ENCODE measurements around the gene DEFB119. TPM values are rescaled to one million over a fixed set of nuclear protein-coding genes. Genes with fewer than 3 reads are reported as not detected.

Gene DEFB119, protein sequence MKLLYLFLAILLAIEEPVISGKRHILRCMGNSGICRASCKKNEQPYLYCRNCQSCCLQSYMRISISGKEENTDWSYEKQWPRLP
- not detected in 2 replicates for total RNA-seq

DNA sequence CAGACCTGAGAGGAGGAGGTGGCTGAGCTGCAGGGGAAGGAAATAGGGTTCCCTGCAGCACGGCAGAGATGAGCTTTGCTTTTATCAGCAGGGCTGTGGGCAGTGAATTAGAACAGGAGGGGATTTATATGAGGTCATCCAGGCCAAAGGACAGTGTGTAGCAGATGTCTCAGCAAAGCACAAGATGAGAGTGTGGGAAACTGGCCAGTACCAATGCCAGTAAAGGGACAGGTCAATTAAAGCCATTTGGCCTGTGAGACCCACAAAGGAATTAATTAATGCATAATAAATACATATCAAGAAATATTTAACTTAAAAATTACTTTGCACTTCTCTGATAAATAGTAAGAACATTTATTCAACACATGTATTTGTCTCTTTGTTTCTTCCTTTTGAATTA is at the start of gene DEFB119:
TSS of gene DEFB119 (minus strand) at position 101 of the 400 bp plus-strand sequence. CDS start 107 bp downstream, outside the sequence.

DNA sequence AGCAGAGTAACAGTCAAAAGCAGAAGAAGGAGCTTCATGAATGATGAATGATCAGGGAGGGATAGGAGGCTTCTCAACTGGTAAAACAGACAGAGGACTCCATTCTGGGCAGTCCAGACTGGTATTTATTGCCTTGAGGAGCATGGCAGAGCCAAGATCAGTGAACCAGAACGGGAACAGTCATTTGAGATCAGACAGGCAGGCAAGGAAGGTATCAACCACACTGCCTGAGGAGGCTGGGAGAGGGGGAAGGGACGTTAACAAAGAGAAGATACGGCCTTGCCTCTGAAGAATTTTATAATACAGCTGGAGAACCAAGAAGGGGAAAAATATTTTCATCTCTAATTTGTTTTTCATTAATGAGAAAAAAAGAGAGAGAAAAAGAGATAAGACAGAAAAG is 15.7 kb upstream of the DEFB119 start, which contains the start of gene DEFB121:
TSS of gene DEFB121 (minus strand) at position 101 of the 400 bp plus-strand sequence. CDS start at position 38, 63 bp downstream.

DNA sequence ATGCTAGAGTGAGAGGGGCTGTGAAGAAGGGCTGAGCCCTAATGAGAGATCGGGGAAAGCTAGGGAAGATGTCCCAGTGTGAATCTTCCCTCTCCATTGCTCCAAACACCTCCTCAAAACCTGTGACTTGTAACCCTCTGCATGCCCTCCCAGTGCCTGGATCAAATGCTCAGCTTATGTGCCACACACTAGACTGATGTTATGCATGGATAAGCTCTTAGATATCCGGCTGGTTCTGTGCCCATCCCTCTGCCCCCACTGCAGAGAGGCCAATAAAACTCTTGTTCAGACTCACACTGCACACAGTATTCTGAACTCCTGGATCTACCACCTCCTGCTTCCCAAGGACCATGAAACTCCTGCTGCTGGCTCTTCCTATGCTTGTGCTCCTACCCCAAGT is 22.1 kb downstream of the DEFB119 start, which contains the start of gene DEFB118:
TSS of gene DEFB118 (plus strand) at position 301 of the 400 bp plus-strand sequence. CDS start at position 351, 50 bp downstream.

Small RNAs within 50 kb of the gene (small RNA-seq; reads per million reads assigned to genes)
- gene DEFB117 (not detected), gene RF00561 (not detected), gene RNA5SP480 (not detected)

Other genes with a start within 250 kb of the DEFB119 start
- gene DEFB115, start 132.9 kb downstream of the DEFB119 start, total RNA-seq = not detected in 2 replicates
- not detected in 2 replicates for gene DEFB116, start 82.0 kb downstream of the DEFB119 start, total RNA-seq
- not detected in 2 replicates for gene DEFB118, start 22.0 kb downstream of the DEFB119 start, total RNA-seq
- gene DEFB121, start 15.6 kb upstream of the DEFB119 start, total RNA-seq = not detected in 2 replicates
- not detected in 2 replicates for gene DEFB123, start 50.0 kb upstream of the DEFB119 start, total RNA-seq
- not detected in 2 replicates for gene DEFB124, start 84.5 kb upstream of the DEFB119 start, total RNA-seq
- gene REM1, start 84.7 kb upstream of the DEFB119 start, total RNA-seq = 0.76 and 0.78 TPM in 2 replicates
- gene HM13, start 123.9 kb upstream of the DEFB119 start, total RNA-seq = 110 and 124 TPM in 2 replicates
- gene ID1, start 214.7 kb upstream of the DEFB119 start, total RNA-seq = 154 and 364 TPM in 2 replicates
- gene COX4I2, start 247.3 kb upstream of the DEFB119 start, total RNA-seq = not detected in 2 replicates

All from articular chondrocyte of knee joint (primary cell).